ENCODE data around the gene GRIP2.
A peak's percentile ranks its signal among the peaks of the same experiment; 100 is the strongest.

Gene GRIP2

GRCh38 chr3:14464521-14464920, 75.6 kb downstream of the GRIP2 start:
- intact Hi-C loops (cut with DNase I), result no loop called here

GRCh38 chr3:14464141-14464465, 76.0 kb downstream of the GRIP2 start:
- intact Hi-C loops (cut with DNase I), result no loop called here
- DNase-seq, result no peak

More at GRCh38 chr3:14464521-14464920, 75.6 kb downstream of the GRIP2 start:
- DNase-seq, result no peak

GRCh38 chr3:14463330-14464140, 76.6 kb downstream of the GRIP2 start:
- DNase-seq, result no peak
- intact Hi-C loops (cut with DNase I), result no loop called here

GRCh38 chr3:14462738-14463137, 77.4 kb downstream of the GRIP2 start:
- DNase-seq, result no peak
- intact Hi-C loops (cut with DNase I), result no loop called here

- peak in 36 of 42 donors; percentile 27 to 84 (median 57) for DNase-seq
Observed at GRCh38 chr3:14461748-14462324, 78.3 kb downstream of the GRIP2 start.

GRCh38 chr3:14461006-14461747, 79.0 kb downstream of the GRIP2 start:
- intact Hi-C loops (cut with DNase I), result no loop called here
- no peak for DNase-seq

More at GRCh38 chr3:14461748-14462324, 78.3 kb downstream of the GRIP2 start:
- intact Hi-C loops (cut with DNase I), result no loop called here

- peak; percentile 28 to 92 (median 76) for DNase-seq
- intact Hi-C loops (cut with DNase I), result no loop called here
Observed at GRCh38 chr3:14460342-14461005, 79.7 kb downstream of the GRIP2 start.

- intact Hi-C loops (cut with DNase I), result loop anchor here (10.0 kb wide), 1 partner anchor 55 kb away; the partner anchor contains the start of gene SLC6A6
- no peak for DNase-seq
Observed at GRCh38 chr3:14459787-14460186, 80.4 kb downstream of the GRIP2 start.

GRCh38 chr3:14459384-14459783, 80.8 kb downstream of the GRIP2 start:
- DNase-seq, result no peak
- intact Hi-C loops (cut with DNase I), result loop anchor here (10.0 kb wide), 1 partner anchor 55 kb away; the partner anchor contains the start of gene SLC6A6

- DNase-seq, result no peak
- intact Hi-C loops (cut with DNase I), result loop anchor here (10.0 kb wide), 1 partner anchor 54 kb away; the partner anchor contains the start of gene SLC6A6
Observed at GRCh38 chr3:14458434-14459275, 81.5 kb downstream of the GRIP2 start.

- intact Hi-C loops (cut with DNase I), result loop anchor here (10.0 kb wide), 1 partner anchor 53 kb away; the partner anchor contains the start of gene SLC6A6
- DNase-seq, result no peak
Observed at GRCh38 chr3:14457999-14458398, 82.1 kb downstream of the GRIP2 start.

- DNase-seq, result no peak
- intact Hi-C loops (cut with DNase I), result loop anchor here (10.0 kb wide), 1 partner anchor 53 kb away; the partner anchor contains the start of gene SLC6A6
Observed at GRCh38 chr3:14457481-14457880, 82.7 kb downstream of the GRIP2 start.

- DNase-seq, result no peak
- intact Hi-C loops (cut with DNase I), result loop anchor here (10.0 kb wide), 1 partner anchor 52 kb away; the partner anchor contains the start of gene SLC6A6
Observed at GRCh38 chr3:14456794-14457193, 83.3 kb downstream of the GRIP2 start.

GRCh38 chr3:14455571-14456317, 84.4 kb downstream of the GRIP2 start:
- DNase-seq, result peak in 1 of 42 donors; percentile 14
- intact Hi-C loops (cut with DNase I), result loop anchor here (10.0 kb wide), 1 partner anchor 51 kb away; the partner anchor contains the start of gene SLC6A6

GRCh38 chr3:14454639-14455310, 85.4 kb downstream of the GRIP2 start:
- intact Hi-C loops (cut with DNase I), result loop anchor here (10.0 kb wide), 1 partner anchor 50 kb away; the partner anchor contains the start of gene SLC6A6
- DNase-seq, result no peak

GRCh38 chr3:14453876-14454638, 86.1 kb downstream of the GRIP2 start:
- intact Hi-C loops (cut with DNase I), result loop anchor here (10.0 kb wide), 1 partner anchor 49 kb away; the partner anchor contains the start of gene SLC6A6
- peak in 1 of 42 donors; percentile 25 for DNase-seq
